Activated CD4-positive, alpha-beta T cell treated with anti-CD3 and anti-CD28 coated beads, Interleukin-2, amount 50 U/mL, for 24 hours (primary cell): Measurements from ENCODE around the gene PKIG.
A peak's percentile ranks its signal among the peaks of the same experiment; 100 is the strongest.

Source experiments
- DNase-seq, 2 donors: peaks; one replicate each; pipeline ENCODE4 v3.0.0-alpha.2; 2020; ENCODE audit warnings: low read depth in 1 of 2, low spot score in 1 of 2

PKIG gene

DNA sequence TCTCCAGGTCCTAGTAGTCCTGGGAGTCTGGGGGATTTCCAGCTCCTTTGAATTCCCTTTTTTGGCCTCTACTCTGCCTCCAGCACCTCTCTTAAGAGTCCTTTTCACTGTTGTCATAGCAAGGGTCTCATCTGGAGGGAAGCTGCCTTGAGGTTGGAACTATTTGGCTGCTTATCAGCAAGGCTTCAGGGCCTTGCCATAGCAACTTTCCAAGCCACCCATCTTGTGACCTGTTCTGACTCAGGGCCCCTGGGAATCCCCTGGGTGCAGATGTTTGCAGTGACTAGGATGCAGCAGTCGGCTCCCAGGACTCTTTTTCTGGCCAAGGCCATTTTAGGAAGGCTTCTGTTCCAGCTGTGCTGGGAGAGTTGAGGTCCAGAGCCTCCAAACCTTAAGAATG lies 12.4 kb downstream of the PKIG start:
- DNase-seq, result no peak

DNA sequence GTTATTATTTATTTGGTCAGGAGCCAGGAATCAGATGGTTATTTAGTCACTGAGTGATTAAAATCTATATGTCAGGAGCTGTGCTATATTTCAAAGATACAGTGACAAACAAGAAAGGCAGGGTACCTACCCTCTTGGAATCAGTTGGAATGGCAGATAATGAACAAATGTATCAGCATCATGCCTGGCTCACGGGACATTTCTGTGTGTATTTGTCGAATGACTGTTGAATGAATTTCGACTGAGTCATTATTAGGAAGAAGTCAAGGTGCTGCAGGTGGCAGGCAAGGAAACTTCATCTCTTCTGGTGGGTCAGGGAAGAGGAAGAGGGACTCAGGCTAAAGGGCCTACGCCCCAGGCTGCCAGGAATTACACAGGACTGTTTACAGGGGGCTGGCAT lies 13.6 kb downstream of the PKIG start:
- no peak for DNase-seq

- DNase-seq, result no peak
These were observed 14.5 kb downstream of the PKIG start for GRCh38 chr20:44596876-44597275.

GRCh38 chr20:44597516-44597915 lies 15.1 kb downstream of the PKIG start:
- DNase-seq, result no peak

DNA sequence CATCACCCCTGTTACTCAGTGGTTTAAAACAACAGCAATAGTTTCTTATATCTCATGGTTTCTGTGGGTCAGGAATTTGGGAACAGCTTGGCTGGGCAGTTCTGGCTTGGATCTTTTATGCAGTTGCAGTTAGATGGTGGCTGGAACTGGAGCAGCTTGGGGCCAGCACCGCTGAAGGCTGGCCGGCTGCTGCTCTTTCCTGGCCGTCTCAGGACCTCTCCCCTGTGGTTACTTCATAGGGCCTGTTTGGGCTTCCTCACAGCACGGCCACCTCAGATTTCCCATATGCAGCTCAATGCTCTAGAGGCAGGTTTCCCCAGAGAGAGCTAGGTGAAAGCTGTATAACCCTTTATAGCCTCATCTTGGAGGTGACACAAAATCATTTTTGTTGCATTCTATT lies 15.6 kb downstream of the PKIG start:
- DNase-seq, result no peak

DNA sequence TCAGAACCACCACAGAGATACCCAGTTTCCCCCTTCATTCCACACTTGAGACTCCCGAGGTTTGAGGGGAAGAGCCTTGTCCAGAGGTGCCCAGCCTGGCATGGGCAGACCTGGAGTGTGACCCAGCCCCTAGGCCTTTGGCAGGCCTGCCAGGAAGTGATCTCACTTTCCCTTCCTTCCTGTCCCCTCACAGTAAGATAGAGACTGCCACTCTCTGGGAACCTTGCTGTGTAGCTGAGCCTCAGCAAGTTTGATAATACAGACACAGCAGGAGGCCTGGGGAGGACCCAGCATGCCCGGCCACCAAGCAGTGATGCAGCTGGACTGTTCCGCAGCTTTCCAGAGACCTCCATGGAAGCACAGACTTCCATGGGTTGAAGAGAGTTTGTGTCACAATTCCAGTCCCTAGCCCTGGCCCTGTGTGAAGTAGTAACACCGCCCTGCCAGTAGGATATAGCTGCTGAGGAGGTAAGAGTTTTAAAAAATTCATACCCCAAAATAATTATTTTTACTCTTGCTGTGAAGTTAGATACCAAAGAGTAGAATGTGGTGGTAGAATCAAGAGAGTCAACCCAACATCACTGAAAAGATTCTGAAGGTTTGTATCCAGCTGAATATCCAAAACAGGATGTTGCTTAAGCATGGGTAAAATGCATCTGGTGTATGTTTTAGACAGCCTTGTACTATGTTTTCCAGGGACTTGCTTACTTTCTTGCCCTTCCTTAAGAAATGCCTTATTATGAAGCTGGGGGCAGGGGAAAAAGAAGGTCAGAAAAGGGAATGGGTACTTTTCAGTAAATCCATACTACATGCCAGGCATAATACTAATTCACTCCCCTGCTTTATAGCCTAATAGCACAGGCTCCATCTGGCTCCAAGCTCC lies 16.3 kb downstream of the PKIG start:
- no peak for DNase-seq

DNA sequence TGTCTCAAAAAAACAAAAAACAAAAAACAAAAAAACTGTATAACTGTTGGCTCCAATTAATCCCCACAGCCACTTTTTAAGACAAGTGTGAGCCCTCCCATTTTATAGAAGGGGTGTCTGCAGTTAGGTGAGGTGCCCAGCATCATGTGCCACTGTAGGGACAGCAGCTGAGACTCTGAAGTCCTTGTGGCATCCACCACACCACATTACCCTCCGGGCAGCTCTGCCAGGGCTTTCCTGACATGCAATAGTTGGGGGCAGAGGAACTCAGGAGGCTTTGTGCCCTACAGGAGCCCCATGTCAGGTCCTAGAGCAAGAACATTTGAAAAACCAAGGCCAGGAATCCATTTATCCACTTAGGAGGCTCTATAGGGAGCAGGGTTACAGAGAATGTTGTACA lies 17.3 kb downstream of the PKIG start:
- DNase-seq, result no peak

GRCh38 chr20:44600301-44600700 lies 17.9 kb downstream of the PKIG start:
- no peak for DNase-seq

GRCh38 chr20:44600758-44601201 lies 18.4 kb downstream of the PKIG start:
- no peak for DNase-seq

GRCh38 chr20:44601236-44601671 lies 18.9 kb downstream of the PKIG start:
- no peak for DNase-seq

DNA sequence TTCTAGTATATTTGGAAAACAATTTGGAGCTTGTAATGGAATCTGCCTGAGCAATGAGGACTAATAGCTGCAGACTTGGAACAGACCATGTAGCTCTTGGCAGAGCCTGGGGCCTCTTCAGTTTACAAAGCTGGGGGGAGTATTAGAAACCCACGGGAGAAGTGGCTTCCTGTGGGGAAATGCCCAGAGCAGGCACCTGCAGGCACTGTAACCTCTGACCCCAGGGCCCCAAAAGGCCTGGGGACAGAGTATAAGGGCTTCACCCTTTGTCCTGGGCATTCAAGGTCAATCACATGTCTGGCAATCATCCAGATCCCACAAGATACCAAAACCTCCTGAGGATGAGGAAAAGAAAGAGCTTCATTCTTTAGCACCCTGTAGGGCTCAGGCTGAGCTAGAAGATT lies 19.4 kb downstream of the PKIG start:
- DNase-seq, result no peak

DNA sequence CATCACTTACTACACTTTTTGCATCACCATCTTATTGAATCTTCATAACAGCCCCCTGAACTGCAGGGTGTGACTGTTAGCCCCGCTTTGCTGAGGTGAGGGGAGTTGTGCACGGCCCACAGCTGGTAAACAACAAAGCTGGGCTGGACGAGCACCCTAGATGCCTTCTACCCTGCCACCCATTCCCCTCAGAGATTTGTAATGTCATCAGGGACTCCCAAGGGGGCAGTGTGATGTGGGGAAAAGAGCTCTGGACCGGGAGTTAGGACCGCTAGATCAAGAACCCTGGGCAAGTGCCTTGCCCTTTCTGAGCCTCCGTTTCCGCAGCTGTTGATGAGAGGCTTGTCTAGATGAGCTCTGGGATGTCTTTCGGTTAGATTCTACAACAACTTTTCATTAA lies 20.9 kb downstream of the PKIG start:
- DNase-seq, result no peak

DNA sequence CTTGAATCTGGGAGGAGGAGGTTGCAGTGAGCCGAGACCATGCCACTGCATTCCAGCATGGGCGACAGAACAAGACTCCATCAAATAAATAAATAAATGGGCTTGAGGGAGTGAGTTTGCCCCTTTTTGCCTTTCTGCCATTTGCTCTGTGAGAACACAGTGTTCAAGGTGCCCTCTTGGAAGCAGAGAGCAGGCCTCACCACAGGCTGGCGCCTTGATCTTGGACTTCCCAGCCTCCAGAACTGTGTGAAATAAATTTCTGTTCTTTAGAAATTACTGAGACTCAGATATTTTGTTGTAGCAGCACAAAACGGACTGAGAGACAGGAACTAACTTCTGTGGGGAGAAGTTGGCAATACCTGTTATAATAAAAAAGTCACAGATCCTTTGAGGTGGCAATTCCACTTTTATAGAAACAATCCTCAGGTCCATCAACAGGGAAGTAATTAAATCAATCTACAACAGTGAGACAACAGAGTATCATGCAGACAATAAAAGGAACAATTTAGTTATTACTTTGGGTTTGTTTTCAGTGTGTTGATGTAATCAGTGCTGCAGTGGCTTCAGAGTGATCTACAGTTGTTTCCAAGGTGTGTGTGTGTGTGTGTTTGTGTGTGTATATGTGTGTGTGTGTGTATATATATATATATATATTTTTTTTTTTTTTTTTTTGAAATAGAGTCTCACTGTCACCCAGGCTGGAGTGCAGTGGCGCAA lies 24.5 kb downstream of the PKIG start:
- DNase-seq, result no peak

DNA sequence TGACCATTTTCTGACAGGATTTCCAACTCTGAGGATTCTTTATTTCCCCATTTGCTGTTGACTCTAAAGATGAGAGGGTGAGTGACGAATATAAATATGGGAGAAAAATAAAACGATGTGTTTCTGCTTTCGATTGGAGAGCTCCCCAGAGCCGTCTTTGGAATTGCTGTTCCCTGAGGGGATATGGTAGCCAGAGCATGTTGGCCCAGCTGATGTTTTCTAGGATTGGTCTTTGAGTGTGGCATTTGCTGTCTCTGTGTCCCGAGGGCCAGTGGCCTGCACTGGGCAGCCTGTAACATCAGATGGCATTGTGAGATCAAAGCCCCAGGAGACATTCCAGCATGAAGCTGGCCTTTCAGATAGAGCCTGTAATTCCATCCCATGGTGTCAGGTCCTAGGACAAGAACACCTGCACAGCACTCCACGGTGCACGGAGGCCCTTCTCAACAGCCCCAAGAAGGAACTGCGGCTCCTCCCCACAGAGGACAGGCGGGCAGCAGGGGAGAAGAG lies 26.7 kb downstream of the PKIG start:
- no peak for DNase-seq

DNA sequence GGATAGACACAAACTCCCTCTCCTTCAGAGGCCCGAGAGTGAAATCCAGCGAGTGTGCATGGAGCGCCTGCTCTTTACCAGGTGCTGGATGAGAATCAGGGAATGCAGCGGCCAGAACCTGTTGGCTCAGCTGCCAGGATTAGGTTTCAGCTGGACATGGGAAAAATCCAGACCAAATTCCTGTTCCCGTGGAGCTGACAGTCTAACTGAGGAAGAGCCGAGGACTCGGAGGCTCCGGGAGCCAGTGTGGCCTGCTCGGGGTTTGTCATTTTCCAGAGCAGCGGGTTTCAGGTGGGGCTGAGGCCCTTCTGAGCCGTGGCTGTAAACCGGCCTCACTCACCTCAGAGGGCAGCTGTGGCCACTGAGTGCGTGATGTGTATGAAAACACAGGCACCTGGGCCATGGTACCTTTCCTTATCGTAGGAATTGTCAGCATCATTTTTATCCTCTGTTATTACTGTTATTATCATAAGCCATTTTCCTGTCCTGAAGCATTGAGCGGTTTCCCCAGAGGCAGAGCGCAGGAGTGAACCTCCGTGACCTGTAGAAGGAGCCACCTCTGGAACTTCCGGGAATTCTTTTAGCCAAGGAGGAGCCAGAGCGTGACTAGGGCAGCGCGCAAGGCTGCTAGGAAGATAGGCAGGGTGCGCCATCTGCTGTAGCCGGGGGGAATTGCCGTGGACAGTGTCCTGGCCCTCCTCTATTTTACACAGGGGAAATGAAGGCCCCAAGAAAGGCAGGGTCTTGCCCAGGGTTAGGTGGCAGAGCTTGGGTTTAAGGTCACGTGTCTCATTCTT lies 27.3 kb downstream of the PKIG start:
- DNase-seq, result peak; percentile 74 to 77

DNA sequence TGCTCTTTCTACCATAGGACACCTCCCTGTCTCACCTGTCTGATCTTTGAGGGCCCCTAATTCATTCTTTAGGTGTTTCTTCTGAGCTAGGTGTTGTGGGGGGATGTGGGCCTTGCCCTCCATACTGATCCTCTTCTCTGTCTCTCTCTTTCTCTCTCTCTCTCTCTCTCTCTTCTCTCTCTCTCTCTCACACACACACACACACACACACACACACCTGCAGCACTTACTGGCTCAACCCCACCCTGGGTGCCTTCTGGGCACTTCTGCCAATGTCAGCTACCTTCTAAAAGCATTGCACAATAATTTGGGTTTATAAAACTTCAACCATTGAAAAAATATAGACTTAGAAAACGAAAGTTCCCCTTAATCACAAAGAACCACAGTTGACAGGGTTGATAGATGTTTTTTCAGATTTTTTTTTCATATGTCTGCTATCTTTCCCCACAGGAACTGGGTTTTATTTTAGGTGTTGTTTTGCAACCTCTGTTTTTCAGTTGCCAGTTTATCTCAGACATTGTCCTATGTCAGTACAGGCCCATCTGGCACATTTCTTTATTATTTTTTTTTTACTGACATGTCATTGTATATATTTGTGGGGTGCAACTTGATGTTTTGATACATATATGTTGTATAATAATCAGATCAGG lies 28.1 kb downstream of the PKIG start:
- DNase-seq, result no peak

DNA sequence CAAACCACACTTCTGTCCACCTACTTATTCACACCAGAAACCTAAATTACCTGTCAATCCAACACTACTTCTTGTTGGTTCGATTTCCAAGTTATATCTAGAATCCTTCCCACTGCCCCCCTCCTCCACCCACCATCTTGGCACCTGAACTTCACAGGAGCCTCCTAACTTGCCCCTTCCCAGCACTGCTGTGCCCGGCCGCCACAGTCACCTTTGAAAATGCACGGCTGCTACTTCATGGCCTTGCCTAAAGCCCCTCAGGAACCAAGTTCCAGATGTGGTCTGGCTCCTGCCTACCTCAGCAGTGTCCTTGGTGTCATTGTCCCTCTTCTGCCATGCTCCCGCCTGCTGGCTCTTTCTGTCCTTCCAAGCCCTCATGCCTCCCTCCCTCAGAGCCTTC lies 31.2 kb downstream of the PKIG start:
- DNase-seq, result no peak

GRCh38 chr20:44614525-44614924 lies 32.1 kb downstream of the PKIG start:
- DNase-seq, result no peak

- no peak for DNase-seq
These were observed 32.9 kb downstream of the PKIG start for GRCh38 chr20:44615169-44615791.

GRCh38 chr20:44615876-44616603 lies 33.7 kb downstream of the PKIG start:
- DNase-seq, result no peak
